GM21717 (cell line): Measurements from ENCODE around the gene CFAP70.
"Not testable (repeated sequence)": the region's sequence is repeated elsewhere in the genome, so short reads cannot be mapped to it uniquely, and the experiment has no call there.

ENCODE experiments used
- ATAC-seq: cut with Tn5 transposase; IDR thresholded peaks from one replicate; pipeline ENCODE4 v1.9.1; 2021; ENCODE audit warnings: mild to moderate bottlenecking, moderate library complexity; ENCODE audit not compliant: unreplicated experiment

Gene CFAP70

GRCh38 chr10:73358331-73359279, at the start of gene CFAP70:
Gene CFAP70, minus strand, starts transcription at chr10:73358864. Its CDS starts 4,068 bp downstream, at chr10:73354796.
- peak; percentile 78 for ATAC-seq

DNA sequence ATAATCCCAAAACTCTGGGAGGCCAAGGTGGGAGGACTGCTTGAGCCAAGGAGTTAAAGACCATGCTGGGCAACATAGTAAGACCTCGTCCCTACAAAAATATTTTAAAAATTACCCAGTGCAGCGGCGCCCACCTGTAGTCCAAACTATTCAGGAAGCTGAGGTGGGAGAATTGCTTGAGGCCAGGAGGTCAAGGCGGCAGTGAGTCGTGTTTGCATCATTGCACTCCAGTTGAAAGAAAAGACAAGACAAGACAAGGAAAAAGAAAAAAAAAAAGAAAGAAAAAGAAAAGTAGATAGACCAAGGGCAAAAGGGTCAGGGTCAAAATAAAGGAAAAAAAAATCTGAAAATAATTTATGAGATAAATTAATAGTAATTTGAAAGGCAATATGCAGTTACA, 49.4 kb upstream of the CFAP70 start:
- no peak for ATAC-seq

- ATAC-seq, result no peak
These were observed 48.8 kb upstream of the CFAP70 start for GRCh38 chr10:73407495-73407894.

DNA sequence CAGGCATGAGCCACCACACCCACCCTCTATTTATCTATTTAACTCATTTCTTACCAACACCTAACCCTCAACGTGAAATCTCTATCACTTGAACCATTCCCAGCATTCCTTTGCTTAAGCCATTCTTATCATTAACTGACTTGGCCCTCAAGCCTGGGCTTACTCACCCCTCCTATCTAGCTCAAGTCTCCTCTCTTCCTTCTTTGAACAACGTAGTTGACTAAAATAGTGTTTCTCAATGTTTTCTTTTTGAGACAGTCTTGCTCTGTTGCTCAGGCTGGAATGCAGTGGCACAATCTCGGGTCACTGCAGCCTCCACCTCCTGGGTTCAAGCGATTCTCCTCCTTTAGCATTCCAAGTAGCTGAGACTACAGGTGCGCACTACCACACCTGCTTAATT, 48.2 kb upstream of the CFAP70 start:
- no peak for ATAC-seq

DNA sequence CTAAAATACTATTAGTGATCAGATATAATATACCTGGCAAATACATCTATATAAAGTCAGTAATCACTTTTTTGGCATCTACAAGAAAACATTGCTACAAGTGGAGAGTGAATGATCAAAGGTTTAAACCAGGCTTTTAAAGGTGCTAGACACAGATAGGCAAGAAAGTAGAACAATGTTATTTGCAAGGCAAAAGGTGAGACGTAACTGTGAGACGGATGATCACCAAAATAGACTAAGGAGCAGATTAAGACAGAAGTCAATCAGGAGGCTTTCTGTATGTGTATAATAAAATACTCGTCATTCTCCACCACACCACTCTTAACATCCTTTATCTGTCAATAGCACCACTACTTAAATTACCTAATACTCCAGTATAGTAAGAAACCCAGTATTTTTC, 46.9 kb upstream of the CFAP70 start:
- no peak for ATAC-seq

- ATAC-seq, result no peak
These were observed 46.0 kb upstream of the CFAP70 start for GRCh38 chr10:73404690-73405089.

GRCh38 chr10:73401636-73402035, 43.0 kb upstream of the CFAP70 start:
- no peak for ATAC-seq

- ATAC-seq, result no peak
These were observed 40.4 kb upstream of the CFAP70 start for GRCh38 chr10:73399063-73399462.

GRCh38 chr10:73398024-73398423, 39.4 kb upstream of the CFAP70 start:
- no peak for ATAC-seq

DNA sequence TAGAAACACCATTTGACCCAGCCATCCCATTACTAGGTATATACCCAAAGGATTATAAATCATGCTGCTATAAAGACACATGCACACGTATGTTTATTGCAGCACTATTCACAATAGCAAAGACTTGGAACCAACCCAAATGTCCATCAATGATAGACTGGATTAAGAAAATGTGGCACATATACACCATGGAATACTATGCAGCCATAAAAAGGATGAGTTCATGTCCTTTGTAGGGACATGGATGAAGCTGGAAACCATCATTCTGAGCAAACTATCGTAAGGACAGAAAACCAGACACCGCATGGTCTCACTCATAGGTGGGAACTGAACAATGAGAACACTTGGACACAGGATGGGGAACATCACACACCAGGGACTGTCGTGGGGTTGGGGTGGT, 35.7 kb upstream of the CFAP70 start:
- ATAC-seq, result not testable (repeated sequence)

GRCh38 chr10:73388228-73388627, 29.6 kb upstream of the CFAP70 start:
- ATAC-seq, result no peak

DNA sequence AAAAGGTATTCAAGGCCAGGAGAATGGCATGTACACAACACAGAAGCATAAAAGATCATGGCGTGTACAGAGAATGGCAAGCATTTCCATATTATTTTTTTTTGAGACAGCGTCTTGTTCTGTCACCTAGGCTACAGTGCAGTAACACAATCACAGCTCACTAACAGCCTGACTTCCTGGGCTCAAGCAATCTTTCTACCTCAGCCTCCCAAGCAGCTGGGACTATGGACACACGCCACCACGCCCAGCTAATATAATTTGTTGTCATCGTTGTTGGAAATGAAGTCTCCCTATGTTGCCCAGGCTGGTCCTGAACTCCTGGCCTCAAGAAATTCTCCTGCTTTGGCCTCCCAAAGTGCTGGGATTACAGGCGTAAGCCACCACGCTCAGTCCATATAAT, 27.9 kb upstream of the CFAP70 start:
- ATAC-seq, result no peak

GRCh38 chr10:73379064-73379748, 20.5 kb upstream of the CFAP70 start:
- no peak for ATAC-seq

DNA sequence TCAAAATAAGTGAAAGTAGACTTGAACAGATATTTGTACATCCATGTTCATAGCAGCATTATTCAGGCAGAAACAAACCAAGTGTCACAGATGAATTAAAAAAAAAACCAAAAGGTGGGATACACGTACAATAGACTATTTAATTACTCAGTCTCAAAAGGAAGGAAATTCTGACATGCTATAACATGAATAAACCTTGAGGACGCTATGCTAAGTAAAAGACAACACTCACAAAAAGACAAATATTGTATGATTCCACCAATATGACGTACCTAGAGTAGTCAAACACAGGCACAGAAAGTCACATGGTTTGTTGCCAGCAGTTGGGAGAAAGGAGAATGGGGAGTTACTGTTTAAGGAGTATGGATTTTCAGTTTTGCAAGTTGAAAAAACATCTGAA, 18.0 kb upstream of the CFAP70 start:
- no peak for ATAC-seq

- no peak for ATAC-seq
These were observed 9.6 kb upstream of the CFAP70 start for GRCh38 chr10:73368238-73368637.

- ATAC-seq, result no peak
These were observed 8.0 kb upstream of the CFAP70 start for GRCh38 chr10:73366381-73367298.

DNA sequence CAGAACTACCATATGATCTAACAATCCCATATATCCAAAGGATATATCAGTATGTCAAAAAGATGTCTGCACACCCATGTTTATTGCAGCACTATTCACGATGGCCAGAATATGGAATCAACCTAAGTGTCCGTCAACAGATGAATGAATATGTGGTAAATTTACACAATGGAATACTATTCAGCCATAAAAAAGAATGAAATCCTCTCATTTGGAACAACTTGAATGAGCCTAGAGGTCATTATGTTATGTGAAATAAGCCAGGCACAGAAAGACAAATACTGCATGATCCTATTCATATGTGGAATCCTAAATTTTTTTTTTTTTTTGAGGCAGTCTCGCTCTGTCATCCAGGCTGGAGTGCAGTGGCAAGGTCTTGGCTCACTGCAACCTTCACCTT, 6.3 kb upstream of the CFAP70 start:
- ATAC-seq, result no peak

DNA sequence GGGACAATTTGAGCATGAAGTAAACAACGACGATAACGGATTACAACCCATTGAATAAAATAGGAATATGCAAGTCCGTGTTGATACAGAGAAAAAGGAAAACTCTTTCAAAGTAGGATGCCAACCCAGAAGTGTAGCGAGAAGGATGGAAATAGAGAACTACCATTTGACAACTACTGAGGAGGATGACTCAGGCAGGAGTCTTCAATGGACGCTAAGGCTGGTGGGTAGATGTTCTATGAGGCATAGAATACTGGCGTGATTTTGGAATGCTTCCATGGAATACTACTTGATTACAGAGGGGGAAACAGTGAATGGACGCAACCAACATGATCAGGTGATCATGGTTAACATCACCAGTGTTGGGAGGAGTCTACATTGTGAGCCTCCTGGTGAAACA, 828 bp upstream of the CFAP70 start:
- ATAC-seq, result no peak

- no peak for ATAC-seq
These were observed 843 bp downstream of the CFAP70 start for GRCh38 chr10:73357821-73358220.

DNA sequence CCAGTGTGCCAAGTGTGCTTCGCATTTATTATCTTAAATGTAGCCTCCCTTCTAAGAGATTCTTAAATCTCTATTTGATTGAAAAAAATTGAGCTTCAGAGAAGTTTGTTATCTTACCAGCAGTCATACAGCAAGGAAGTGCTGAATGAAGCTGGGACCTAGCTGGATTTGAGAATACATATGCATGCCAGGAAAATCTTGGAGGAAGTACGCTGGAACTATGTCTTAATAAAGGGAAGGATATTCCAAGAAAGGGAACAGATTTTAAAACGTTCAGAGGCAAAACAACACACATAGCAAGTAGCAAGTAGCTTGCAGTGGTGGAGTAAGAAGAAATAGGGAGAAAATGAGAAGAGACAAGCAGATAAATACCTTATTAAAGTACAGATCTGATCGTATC, 1.5 kb downstream of the CFAP70 start:
- ATAC-seq, result no peak

DNA sequence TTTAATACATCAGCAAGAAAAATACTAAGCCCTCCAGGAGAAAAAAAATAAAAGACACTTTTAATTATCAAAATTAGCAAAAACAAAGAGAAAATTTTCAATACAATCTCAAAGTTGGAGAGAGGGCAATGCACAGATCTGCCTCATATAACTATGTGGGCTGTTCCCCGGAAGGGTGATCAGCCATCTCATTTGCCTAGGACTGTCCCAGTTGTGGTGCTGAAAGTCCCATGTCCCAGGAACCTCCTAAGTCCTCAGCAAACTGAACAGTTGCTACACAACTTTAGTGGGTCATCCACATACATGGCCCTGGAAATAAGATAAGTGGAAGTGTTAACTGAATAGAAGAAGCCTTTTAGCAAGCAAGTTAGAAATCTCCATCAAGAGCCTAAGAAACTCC, 14.4 kb downstream of the CFAP70 start:
- ATAC-seq, result no peak
